Liver (tissue), 9 donors: ENCODE data around the gene KAT6B. TPM values are rescaled to one million over a fixed set of nuclear protein-coding genes. Genes with fewer than 3 reads are reported as not detected.

Experiments used
- DNase-seq: peaks from one replicate; pipeline ENCODE4 v3.0.0-alpha.2; 2017; ENCODE audit warnings: low spot score
- H3K27ac ChIP-seq, 2 donors: one replicate each; pipeline ENCODE4 v1.7.0; 2013; ENCODE audit warnings: inconsistent platforms in 2 of 2, low read length in 2 of 2, control low read depth in 1 of 2, low read depth in 1 of 2, mild to moderate bottlenecking in 1 of 2
- H3K27me3 ChIP-seq, 4 donors: one replicate each; pipeline versions ENCODE4 v1.6.1 to v1.7.0; 2013; ENCODE audit warnings: low read length in 3 of 4, inconsistent platforms in 1 of 4, mild to moderate bottlenecking in 1 of 4, moderate library complexity in 1 of 4; ENCODE audit not compliant: control insufficient read depth in 4 of 4, insufficient read depth in 4 of 4
- H3K36me3 ChIP-seq, 4 donors: one replicate each; pipeline versions ENCODE4 v1.6.1 to v1.7.0; 2013; ENCODE audit warnings: low read length in 3 of 4, mild to moderate bottlenecking in 3 of 4, low read depth in 1 of 4, moderate library complexity in 1 of 4; ENCODE audit not compliant: control insufficient read depth in 4 of 4, insufficient read depth in 3 of 4
- H3K4me1 ChIP-seq, 4 donors: one replicate each; pipeline versions ENCODE4 v1.6.1 to v1.7.0; 2013; ENCODE audit warnings: low read length in 3 of 4, mild to moderate bottlenecking in 3 of 4, moderate library complexity in 1 of 4; ENCODE audit not compliant: control insufficient read depth in 4 of 4, insufficient read depth in 4 of 4
- H3K4me3 ChIP-seq, 3 donors: one replicate each; pipeline versions ENCODE4 v1.6.1 to v1.7.0; 2013; ENCODE audit warnings: low read length in 3 of 3, control low read depth in 1 of 3, low read depth in 1 of 3, mild to moderate bottlenecking in 1 of 3
- H3K9ac ChIP-seq, 2 donors: one replicate each; pipeline ENCODE4 v1.7.0; 2013; ENCODE audit warnings: low read length in 2 of 2, mild to moderate bottlenecking in 2 of 2, moderate library complexity in 2 of 2, control low read depth in 1 of 2, low read depth in 1 of 2
- H3K9me3 ChIP-seq, 4 donors: one replicate each; pipeline versions ENCODE4 v1.6.1 to v1.7.0; 2013; ENCODE audit warnings: low read length in 3 of 4; ENCODE audit not compliant: control insufficient read depth in 4 of 4
- ATF3 ChIP-seq: IDR thresholded peaks from 2 replicates; pipeline ENCODE4 v1.6.1; 2016; ENCODE audit warnings: antibody characterized with exemption
- CTCF ChIP-seq: fragments of 150-350 bp; IDR thresholded peaks from 2 replicates; pipeline ENCODE4 v1.5.1; 2017; ENCODE audit warnings: improper control_type of control experiment, low read depth, low read length; ENCODE audit not compliant: missing input control
- EGR1 ChIP-seq, 2 donors: IDR thresholded peaks; 2 replicates each; pipeline ENCODE4 v1.6.1; 2016 to 2018; ENCODE audit warnings: antibody characterized with exemption in 2 of 2, low read depth in 2 of 2
- FOXA1 ChIP-seq: IDR thresholded peaks from 2 replicates; pipeline ENCODE4 v1.6.1; 2016; ENCODE audit warnings: antibody characterized with exemption
- FOXA2 ChIP-seq: IDR thresholded peaks from 2 replicates; pipeline ENCODE4 v1.6.1; 2016; ENCODE audit warnings: antibody characterized with exemption
- GABPA ChIP-seq, 2 donors: IDR thresholded peaks in 1 of 2; conservative IDR thresholded peaks in 1 of 2; 2 replicates each; pipeline ENCODE4 v1.6.1; 2016; ENCODE audit warnings: antibody characterized with exemption in 2 of 2, mild to moderate bottlenecking in 1 of 2, moderate library complexity in 1 of 2
- HNF4A ChIP-seq, 2 donors: conservative IDR thresholded peaks; 2 replicates each; pipeline ENCODE4 v1.6.1; 2016; ENCODE audit warnings: antibody characterized with exemption in 2 of 2, mild to moderate bottlenecking in 2 of 2
- HNF4G ChIP-seq: IDR thresholded peaks from 2 replicates; pipeline ENCODE4 v1.6.1; 2016; ENCODE audit warnings: antibody characterized with exemption
- JUND ChIP-seq, 2 donors: IDR thresholded peaks; 2 replicates each; pipeline ENCODE4 v1.6.1; 2016; ENCODE audit warnings: antibody characterized with exemption in 2 of 2
- MAX ChIP-seq: IDR thresholded peaks from 2 replicates; pipeline ENCODE4 v1.6.1; 2016; ENCODE audit warnings: antibody characterized with exemption
- NR2F2 ChIP-seq: IDR thresholded peaks from 2 replicates; pipeline ENCODE4 v1.6.1; 2016; ENCODE audit warnings: antibody characterized with exemption
- REST ChIP-seq: IDR thresholded peaks from 2 replicates; pipeline ENCODE4 v1.6.1; 2016; ENCODE audit warnings: antibody characterized with exemption, mild to moderate bottlenecking
- RXRA ChIP-seq, 2 donors: IDR thresholded peaks; 2 replicates each; pipeline ENCODE4 v1.6.1; 2017 to 2018; ENCODE audit warnings: antibody characterized with exemption in 2 of 2, mild to moderate bottlenecking in 1 of 2
- SP1 ChIP-seq: IDR thresholded peaks from 2 replicates; pipeline ENCODE4 v1.6.1; 2018; ENCODE audit warnings: antibody characterized with exemption, mild to moderate bottlenecking
- TAF1 ChIP-seq: conservative IDR thresholded peaks from 2 replicates; pipeline ENCODE4 v1.6.1; 2016; ENCODE audit warnings: antibody characterized with exemption, mild to moderate bottlenecking
- YY1 ChIP-seq: IDR thresholded peaks from 2 replicates; pipeline ENCODE4 v1.6.1; 2016; ENCODE audit warnings: antibody characterized with exemption, mild to moderate bottlenecking
- ZBTB33 ChIP-seq: IDR thresholded peaks from 2 replicates; pipeline ENCODE4 v1.6.1; 2016; ENCODE audit warnings: antibody characterized with exemption
- WGBS: extraction: QIAGEN DNeasy Blood & Tissue Kit; methylation state at CpG from one replicate; pipeline ENCODE4 v1.1.7; 2013; 5-methylcytosine and 5-hydroxymethylcytosine counted together
- polyA plus RNA-seq, 2 donors: library from polyadenylated mRNA; stranded (reverse) in 1 of 2; unstranded in 1 of 2; fragments of 200-250 nt in 1 of 2; fragments of >200 nt in 1 of 2; fragmentation: Nextera tagmentation in 1 of 2; extraction: Ambion mirVana in 1 of 2; gene quantifications; one replicate each; pipeline versions ENCODE4 v1.2.1 to v1.2.3, GENCODE V29; 2013 to 2015
- total RNA-seq, 2 donors: library from RNA; depleted of rRNA; stranded (reverse); fragments of >200 nt; gene quantifications; one replicate each; pipeline ENCODE4 v1.2.3, GENCODE V29; 2014
- donor health status: healthy.
- donor health status: healthy.
- donor health status: healthy.
- donor health status: healthy.
- donor health status: healthy.

Gene KAT6B
- total and polyA plus RNA-seq, 4 donors, result 2.0 to 21.2 (median 8.8) TPM

- Histone ChIP-seq H3K4me3 (no peak overlapping the region), H3K9me3 (no peaks in the 10 kb centered on the region), H3K36me3 (no peaks in the 10 kb centered on the region), H3K27me3 (no peaks in the 10 kb centered on the region), H3K4me1 (no peaks in the 10 kb centered on the region), H3K27ac (no peak overlapping the region), H3K9ac (no peak overlapping the region)
- TF ChIP-seq HNF4A (conservative IDR thresholded peaks at IDR 0.05) (no peak), ATF3 (no peak), TAF1 (no peak), ZBTB33 (no peak), YY1 (no peak), GABPA (IDR thresholded peaks at IDR 0.05 in 1 of 2, conservative IDR thresholded peaks at IDR 0.05 in 1 of 2) (no peak), CTCF (no peak), FOXA2 (no peak), HNF4G (no peak), EGR1 (IDR thresholded peaks at IDR 0.05; ENCODE audit: low read depth in 2 of 2) (no peak), RXRA (IDR thresholded peaks at IDR 0.05) (no peak), SP1 (no peak), FOXA1 (no peak), NR2F2 (no peak), MAX (no peak), REST (no peak), JUND (IDR thresholded peaks at IDR 0.05) (no peak)
- WGBS, result 95% methylated on average over 32 of the region's 32 CpGs
- DNase-seq, result no peak
These were observed 211.1 kb downstream of the KAT6B start for GRCh38 chr10:75037171-75038153.
